ENCODE measurements around the gene CTDP1.
A peak's percentile ranks its signal among the peaks of the same experiment; 100 is the strongest.

The CTDP1 gene

DNA sequence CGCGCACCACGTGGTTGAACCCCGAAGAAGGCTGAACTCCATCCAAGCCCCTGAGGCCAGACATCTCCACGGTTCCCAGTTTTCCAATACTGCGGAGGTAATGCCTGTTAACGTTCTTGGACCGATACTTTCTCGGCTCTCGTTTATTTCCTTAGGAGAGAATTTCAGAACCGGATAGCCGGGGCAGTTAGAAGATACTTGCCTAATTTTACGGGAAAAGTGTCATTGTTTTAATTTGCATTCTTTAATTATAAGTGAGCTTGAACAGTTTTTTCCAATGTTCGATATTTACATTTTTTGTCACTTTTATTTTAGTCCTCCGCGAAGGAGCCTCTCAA lies 107.9 kb downstream of the CTDP1 start:
- H3K9me3 Mint-ChIP-seq = no peaks in the 10 kb centered on the region
- H3K27ac Mint-ChIP-seq = no peak overlapping the region
- H3K4me3 Mint-ChIP-seq = peak overlapping the region in 1 of 3 experiments; percentile 46
- no peaks in the 10 kb centered on the region for H3K36me3 Mint-ChIP-seq (ENCODE audit: low read depth)
- peaks cover 11% of the 10 kb centered on the region for H3K4me1 Mint-ChIP-seq
- TF ChIP-seq, protein P1, sequence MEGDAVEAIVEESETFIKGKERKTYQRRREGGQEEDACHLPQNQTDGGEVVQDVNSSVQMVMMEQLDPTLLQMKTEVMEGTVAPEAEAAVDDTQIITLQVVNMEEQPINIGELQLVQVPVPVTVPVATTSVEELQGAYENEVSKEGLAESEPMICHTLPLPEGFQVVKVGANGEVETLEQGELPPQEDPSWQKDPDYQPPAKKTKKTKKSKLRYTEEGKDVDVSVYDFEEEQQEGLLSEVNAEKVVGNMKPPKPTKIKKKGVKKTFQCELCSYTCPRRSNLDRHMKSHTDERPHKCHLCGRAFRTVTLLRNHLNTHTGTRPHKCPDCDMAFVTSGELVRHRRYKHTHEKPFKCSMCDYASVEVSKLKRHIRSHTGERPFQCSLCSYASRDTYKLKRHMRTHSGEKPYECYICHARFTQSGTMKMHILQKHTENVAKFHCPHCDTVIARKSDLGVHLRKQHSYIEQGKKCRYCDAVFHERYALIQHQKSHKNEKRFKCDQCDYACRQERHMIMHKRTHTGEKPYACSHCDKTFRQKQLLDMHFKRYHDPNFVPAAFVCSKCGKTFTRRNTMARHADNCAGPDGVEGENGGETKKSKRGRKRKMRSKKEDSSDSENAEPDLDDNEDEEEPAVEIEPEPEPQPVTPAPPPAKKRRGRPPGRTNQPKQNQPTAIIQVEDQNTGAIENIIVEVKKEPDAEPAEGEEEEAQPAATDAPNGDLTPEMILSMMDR (IDR thresholded peaks at IDR 0.05; ENCODE audit: unreplicated experiment in 3 of 3) = no peak
- peaks cover 83% of the 10 kb centered on the region for H3K27me3 Mint-ChIP-seq (ENCODE audit: low read depth)

DNA sequence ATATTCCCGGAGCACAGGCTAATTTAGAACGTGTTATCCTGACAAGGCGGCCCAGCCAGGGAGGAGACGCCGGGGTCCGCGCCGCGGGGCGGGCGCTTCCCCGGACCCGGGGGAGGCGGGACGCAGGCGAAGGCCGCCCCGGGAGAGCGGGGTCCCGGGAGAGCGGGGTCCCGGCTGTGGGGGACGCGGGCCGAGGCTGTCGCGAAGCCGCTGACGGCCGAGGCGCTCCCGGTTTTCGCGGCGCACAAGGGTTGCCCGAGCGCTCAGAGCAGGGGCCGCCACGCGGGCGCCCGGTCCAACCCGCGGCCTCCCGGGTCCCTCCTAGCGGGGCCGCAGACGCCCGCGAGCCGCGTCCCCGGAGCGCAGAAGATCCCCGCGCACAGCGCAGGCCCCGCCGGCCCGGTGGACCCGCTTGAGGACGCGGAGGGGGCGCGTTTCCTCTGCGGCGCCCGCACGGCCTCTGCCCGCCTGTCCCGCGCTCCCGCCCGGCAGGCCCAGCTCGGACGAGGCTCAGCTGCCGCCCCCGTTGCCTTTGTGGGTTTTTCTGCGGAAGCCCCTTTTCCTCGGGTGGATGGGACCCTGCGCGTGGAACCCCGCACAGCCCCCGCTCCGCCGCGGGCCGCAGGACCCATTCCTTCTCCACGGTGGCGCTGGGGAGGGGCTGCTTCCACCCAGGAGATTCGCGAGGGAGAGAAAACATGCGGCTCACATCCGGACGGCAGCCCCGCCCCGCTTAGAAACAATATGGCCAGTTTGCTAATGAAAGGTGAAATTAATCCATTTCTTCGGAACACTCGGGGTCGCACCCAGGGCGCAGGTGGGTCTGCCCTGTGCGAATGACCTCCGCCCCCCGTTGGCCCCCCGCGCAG lies 108.5 kb downstream of the CTDP1 start:
- Mint-ChIP-seq H3K9me3 (no peaks in the 10 kb centered on the region), H3K27me3 (ENCODE audit: low read depth) (peaks cover 89% of the 10 kb centered on the region), H3K27ac (no peak overlapping the region), H3K4me1 (peaks cover 11% of the 10 kb centered on the region), H3K4me3 (peak overlapping the region in 2 of 3 experiments; percentile 50 to 59), H3K36me3 (ENCODE audit: low read depth) (no peaks in the 10 kb centered on the region)
- TF ChIP-seq, protein P1 (IDR thresholded peaks at IDR 0.05; ENCODE audit: unreplicated experiment in 3 of 3) = no peak

DNA sequence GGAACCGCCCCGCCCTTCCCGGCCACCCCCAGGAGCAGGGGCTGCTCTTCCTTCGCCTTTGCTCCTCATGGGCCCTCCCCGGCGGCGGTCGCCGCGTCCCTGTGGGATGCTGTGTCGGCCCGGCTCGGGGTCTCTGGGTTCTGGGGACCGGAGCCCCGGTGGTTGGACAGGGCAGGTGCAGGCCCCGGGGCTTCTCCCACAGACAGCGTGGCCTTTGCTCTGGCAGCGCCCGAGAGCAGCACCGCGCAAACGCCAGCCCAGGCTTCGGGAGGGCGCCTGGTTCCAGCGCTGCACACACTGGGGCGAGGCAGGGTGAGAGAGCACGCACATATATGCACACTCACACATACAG lies 109.1 kb downstream of the CTDP1 start:
- TF ChIP-seq, protein P1 (IDR thresholded peaks at IDR 0.05; ENCODE audit: unreplicated experiment in 3 of 3) = no peak
- Mint-ChIP-seq H3K27me3 (ENCODE audit: low read depth) (peaks cover 91% of the 10 kb centered on the region), H3K4me3 (peak overlapping the region in 2 of 3 experiments; percentile 35 to 46), H3K36me3 (ENCODE audit: low read depth) (no peaks in the 10 kb centered on the region), H3K4me1 (peaks cover 11% of the 10 kb centered on the region), H3K27ac (no peak overlapping the region), H3K9me3 (no peaks in the 10 kb centered on the region)

DNA sequence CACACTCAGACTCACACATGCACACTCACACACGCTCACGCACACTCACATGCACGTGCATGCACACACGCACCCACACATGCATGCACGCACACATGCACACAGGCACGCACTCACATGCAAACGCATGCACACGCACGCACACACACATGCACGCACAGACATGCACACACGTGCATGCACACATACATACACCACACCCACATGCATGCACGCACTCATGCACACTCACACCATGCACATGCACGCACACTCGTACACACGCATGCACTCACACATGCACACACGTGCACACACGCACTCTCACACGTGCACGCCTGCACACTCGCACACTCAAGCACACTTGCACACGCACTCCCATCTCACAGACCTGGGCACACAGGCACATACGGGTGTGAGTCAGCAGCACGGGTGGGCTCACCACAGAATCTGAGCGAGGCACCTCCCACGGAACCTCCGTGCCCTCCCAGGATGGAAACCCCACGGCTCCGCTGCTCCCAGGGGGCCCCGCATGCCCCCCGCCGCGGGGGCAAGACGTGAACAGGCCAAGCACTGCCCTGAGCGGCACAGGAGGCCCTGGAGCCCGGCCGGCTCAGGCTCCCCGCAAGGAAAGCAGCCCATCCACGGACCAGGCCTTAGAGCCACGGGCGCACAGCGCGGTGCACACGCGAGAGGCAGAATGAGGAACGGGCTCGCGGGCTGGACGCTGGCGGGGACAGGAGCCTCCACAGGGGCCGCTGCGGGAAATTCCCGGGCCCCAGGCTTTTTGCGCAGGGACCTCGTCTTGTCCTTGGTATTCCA lies 109.7 kb downstream of the CTDP1 start:
- no peaks in the 10 kb centered on the region for H3K36me3 Mint-ChIP-seq (ENCODE audit: low read depth)
- no peak overlapping the region for H3K27ac Mint-ChIP-seq
- no peaks in the 10 kb centered on the region for H3K9me3 Mint-ChIP-seq
- H3K27me3 Mint-ChIP-seq (ENCODE audit: low read depth) = peaks cover 89% of the 10 kb centered on the region
- H3K4me1 Mint-ChIP-seq = peaks cover 11% of the 10 kb centered on the region
- TF ChIP-seq, protein P1 (IDR thresholded peaks at IDR 0.05; ENCODE audit: unreplicated experiment in 3 of 3) = no peak
- peak overlapping the region; percentile 24 to 46 (median 35) for H3K4me3 Mint-ChIP-seq

DNA sequence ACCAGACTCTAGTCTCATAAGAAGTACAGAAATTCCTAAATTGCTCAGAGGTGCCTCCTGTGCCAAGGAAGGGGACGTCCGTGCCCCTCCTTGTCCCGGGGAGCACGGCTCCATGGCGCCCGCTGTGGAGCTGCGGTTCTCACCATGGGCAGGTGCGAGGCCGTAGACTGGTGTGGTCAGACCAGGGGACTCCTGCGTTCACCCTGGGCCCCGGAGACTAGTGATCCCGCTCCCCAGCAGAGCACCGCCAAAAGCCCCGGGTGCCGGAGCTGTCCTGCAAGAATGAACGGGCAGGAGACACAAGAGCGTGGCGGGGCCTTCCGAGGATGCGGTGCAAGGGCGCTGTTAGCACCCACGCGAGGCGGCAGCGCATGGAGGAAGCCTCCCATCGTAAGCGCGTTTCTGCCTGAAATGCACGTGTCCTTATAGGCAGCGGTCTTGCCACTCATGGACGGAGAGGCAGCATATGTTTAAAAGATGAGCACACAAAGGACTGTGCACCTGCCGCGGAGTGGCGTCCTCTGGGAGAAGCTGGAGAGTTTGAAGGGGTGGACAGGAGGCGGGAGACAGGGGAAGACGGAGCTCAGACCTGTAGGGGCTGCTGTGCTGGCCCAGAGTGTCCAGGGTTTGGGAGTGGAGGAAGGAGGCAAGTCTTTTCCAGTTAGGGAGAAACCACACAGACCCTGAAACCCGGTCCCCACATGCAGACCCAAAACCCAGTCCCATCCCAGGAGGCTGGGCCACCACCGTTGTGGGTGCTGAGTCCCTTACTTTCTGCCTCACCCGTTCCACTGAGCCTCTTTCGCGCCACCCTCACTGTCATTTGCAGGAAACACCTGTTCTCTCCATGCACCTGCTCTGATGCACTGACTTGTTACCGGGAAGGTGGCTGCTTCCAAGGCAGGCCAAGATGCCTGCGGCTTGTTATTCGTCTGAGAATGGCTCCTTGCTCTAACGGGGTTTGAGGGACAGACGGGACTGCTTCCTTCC lies 110.6 kb downstream of the CTDP1 start:
- no peaks in the 10 kb centered on the region for H3K9me3 Mint-ChIP-seq
- H3K4me3 Mint-ChIP-seq = no peak overlapping the region
- no peak overlapping the region for H3K27ac Mint-ChIP-seq
- peaks cover 14% of the 10 kb centered on the region for H3K4me1 Mint-ChIP-seq
- peaks cover 89% of the 10 kb centered on the region for H3K27me3 Mint-ChIP-seq (ENCODE audit: low read depth)
- H3K36me3 Mint-ChIP-seq (ENCODE audit: low read depth) = no peaks in the 10 kb centered on the region
- TF ChIP-seq, protein P1 (IDR thresholded peaks at IDR 0.05; ENCODE audit: unreplicated experiment in 3 of 3) = no peak

All from nephron (organoid).